IPS-18a (cell line): ENCODE measurements around the gene GABRA4.
A peak's percentile ranks its signal among the peaks of the same experiment; 100 is the strongest.

Experiments used
- H3K27ac ChIP-seq: one replicate; pipeline ENCODE4 v1.5.1; 2013; ENCODE audit warnings: low read length
- H3K27me3 ChIP-seq: one replicate; pipeline ENCODE4 v1.6.1; 2013; ENCODE audit warnings: mild to moderate bottlenecking, low read length; ENCODE audit not compliant: control insufficient read depth, insufficient read depth
- H3K36me3 ChIP-seq: one replicate; pipeline ENCODE4 v1.6.1; 2013; ENCODE audit warnings: low read depth, low read length; ENCODE audit not compliant: control insufficient read depth
- H3K4me1 ChIP-seq: one replicate; pipeline ENCODE4 v1.6.1; 2013; ENCODE audit warnings: low read depth, low read length; ENCODE audit not compliant: control insufficient read depth
- H3K4me3 ChIP-seq: one replicate; pipeline ENCODE4 v1.5.1; 2013; ENCODE audit warnings: low read length
- H3K9ac ChIP-seq: one replicate; pipeline ENCODE4 v1.6.1; 2013; ENCODE audit warnings: mild to moderate bottlenecking, low read length, moderate library complexity
- H3K9me3 ChIP-seq: one replicate; pipeline ENCODE4 v1.6.1; 2013; ENCODE audit warnings: low read depth, low read length; ENCODE audit not compliant: control insufficient read depth

Gene GABRA4

GRCh38 chr4:46993075-46994006 is at the start of gene GABRA4:
TSS of gene GABRA4 (minus strand) at chr4:46993581. CDS start at chr4:46993424, 157 bp downstream.
- Histone ChIP-seq H3K4me1 (peaks cover 6% of the 10 kb centered on the region), H3K4me3 (peak within 1 kb of the TSS; percentile 75), H3K36me3 (no peaks in the 10 kb centered on the region), H3K27ac (no peak within 1 kb of the TSS), H3K27me3 (peaks cover 72% of the 10 kb centered on the region), H3K9me3 (no peaks in the 10 kb centered on the region), H3K9ac (no peak within 1 kb of the TSS)

- no peak overlapping the region for H3K27ac ChIP-seq
- H3K27me3 ChIP-seq, result no peaks in the 10 kb centered on the region
- H3K9me3 ChIP-seq, result no peaks in the 10 kb centered on the region
- H3K9ac ChIP-seq, result no peak overlapping the region
- no peaks in the 10 kb centered on the region for H3K36me3 ChIP-seq
- H3K4me3 ChIP-seq, result no peak overlapping the region
- no peaks in the 10 kb centered on the region for H3K4me1 ChIP-seq
Observed at GRCh38 chr4:47040828-47041227, 47.4 kb upstream of the GABRA4 start.

- Histone ChIP-seq H3K4me1 (no peaks in the 10 kb centered on the region), H3K27me3 (peaks cover 3% of the 10 kb centered on the region), H3K4me3 (no peak overlapping the region), H3K9ac (no peak overlapping the region), H3K9me3 (no peaks in the 10 kb centered on the region), H3K36me3 (no peaks in the 10 kb centered on the region), H3K27ac (no peak overlapping the region)
Observed at GRCh38 chr4:47038263-47038662, 44.9 kb upstream of the GABRA4 start.

- Histone ChIP-seq H3K36me3 (no peaks in the 10 kb centered on the region), H3K9me3 (no peaks in the 10 kb centered on the region), H3K4me3 (peak overlapping the region; percentile 96), H3K4me1 (peaks cover 5% of the 10 kb centered on the region), H3K27me3 (peaks cover 19% of the 10 kb centered on the region), H3K9ac (no peak overlapping the region), H3K27ac (no peak overlapping the region)
Observed at GRCh38 chr4:47032405-47033106, 39.2 kb upstream of the GABRA4 start.

- peaks cover 19% of the 10 kb centered on the region for H3K27me3 ChIP-seq
- no peaks in the 10 kb centered on the region for H3K36me3 ChIP-seq
- no peak overlapping the region for H3K9ac ChIP-seq
- peak overlapping the region; percentile 96 for H3K4me3 ChIP-seq
- H3K4me1 ChIP-seq, result peaks cover 5% of the 10 kb centered on the region
- no peaks in the 10 kb centered on the region for H3K9me3 ChIP-seq
- no peak overlapping the region for H3K27ac ChIP-seq
Observed at GRCh38 chr4:47031751-47032404, 38.5 kb upstream of the GABRA4 start.

- Histone ChIP-seq H3K4me1 (peaks cover 5% of the 10 kb centered on the region), H3K4me3 (peak within 1 kb of the TSS; percentile 96), H3K36me3 (no peaks in the 10 kb centered on the region), H3K27me3 (peaks cover 19% of the 10 kb centered on the region), H3K9me3 (no peaks in the 10 kb centered on the region), H3K27ac (no peak within 1 kb of the TSS), H3K9ac (peak within 1 kb of the TSS; percentile 36)
Observed at GRCh38 chr4:47031011-47031678, 37.8 kb upstream of the GABRA4 start, which contains the start of gene GABRB1. TSS of gene GABRB1 (plus strand) at chr4:47031567.

- Histone ChIP-seq H3K4me3 (no peak overlapping the region), H3K4me1 (no peaks in the 10 kb centered on the region), H3K36me3 (no peaks in the 10 kb centered on the region), H3K9me3 (no peaks in the 10 kb centered on the region), H3K27ac (no peak overlapping the region), H3K27me3 (no peaks in the 10 kb centered on the region), H3K9ac (no peak overlapping the region)
Observed at GRCh38 chr4:47017494-47017893, 24.1 kb upstream of the GABRA4 start.

- Histone ChIP-seq H3K4me3 (no peak overlapping the region), H3K27me3 (no peaks in the 10 kb centered on the region), H3K4me1 (no peaks in the 10 kb centered on the region), H3K36me3 (no peaks in the 10 kb centered on the region), H3K27ac (no peak overlapping the region), H3K9me3 (no peaks in the 10 kb centered on the region), H3K9ac (no peak overlapping the region)
Observed at GRCh38 chr4:47017081-47017480, 23.7 kb upstream of the GABRA4 start.

GRCh38 chr4:47013373-47013772 is 20.0 kb upstream of the GABRA4 start:
- Histone ChIP-seq H3K4me1 (no peaks in the 10 kb centered on the region), H3K27me3 (no peaks in the 10 kb centered on the region), H3K27ac (no peak overlapping the region), H3K36me3 (no peaks in the 10 kb centered on the region), H3K4me3 (no peak overlapping the region), H3K9me3 (no peaks in the 10 kb centered on the region), H3K9ac (no peak overlapping the region)

GRCh38 chr4:47012676-47013075 is 19.3 kb upstream of the GABRA4 start:
- Histone ChIP-seq H3K9ac (no peak overlapping the region), H3K27me3 (no peaks in the 10 kb centered on the region), H3K27ac (no peak overlapping the region), H3K36me3 (no peaks in the 10 kb centered on the region), H3K4me3 (no peak overlapping the region), H3K4me1 (no peaks in the 10 kb centered on the region), H3K9me3 (no peaks in the 10 kb centered on the region)

GRCh38 chr4:47010912-47011446 is 17.6 kb upstream of the GABRA4 start:
- Histone ChIP-seq H3K27ac (no peak overlapping the region), H3K4me3 (no peak overlapping the region), H3K36me3 (no peaks in the 10 kb centered on the region), H3K9me3 (no peaks in the 10 kb centered on the region), H3K4me1 (no peaks in the 10 kb centered on the region), H3K27me3 (no peaks in the 10 kb centered on the region), H3K9ac (no peak overlapping the region)
